ENCODE results near the gene EEIG2. TPM values are rescaled to one million over a fixed set of nuclear protein-coding genes. Genes with fewer than 3 reads are reported as not detected.

Gene EEIG2
- total and polyA plus RNA-seq, 2 donors (not counting 3 experiments of a cell fraction or from before 2014, with no cell fraction given): 2.5 to 7.2 TPM

- no peak overlapping the region for H3K27ac ChIP-seq (ENCODE audit: insufficient read depth, low read depth, low read length)
- peak overlapping the region; percentile 64 for H2AFZ ChIP-seq (ENCODE audit: low read depth, low read length)
- CTCF ChIA-PET: interaction anchor here (0.9 to 2.0 kb wide), 3 partner anchors 10 to 15 kb away, joined by 3 to 15 read pairs (median 4); partner anchors contain the start of gene EEIG2
- FAIRE-seq: peak; percentile 67
- peak; percentile 55 for DNase-seq (ENCODE audit: low read depth, low spot score)
- intact Hi-C loops (cut with micrococcal nuclease): no loop called here
- H4K20me1 ChIP-seq (replicated peaks; ENCODE audit: control insufficient read depth, extremely low read depth, insufficient read depth, low read length): no peaks in the 10 kb centered on the region
- POLR2A ChIA-PET: no interaction called here
- peaks cover under 1% of the 10 kb centered on the region for H3K9me3 ChIP-seq (replicated peaks; ENCODE audit: control insufficient read depth, insufficient read depth, low read length)
- no peak overlapping the region for H3K4me3 ChIP-seq (replicated peaks in 1 of 3; ENCODE audit: insufficient read depth in 1 of 3, low read depth in 1 of 3, low read length in 3 of 3)
- H3K4me1 ChIP-seq (ENCODE audit: control insufficient read depth, extremely low read depth, insufficient read depth, low read length): peaks cover 7% of the 10 kb centered on the region
- H3K27me3 ChIP-seq (ENCODE audit: control insufficient read depth in 2 of 2, insufficient read depth in 2 of 2, low read length in 2 of 2): no peaks in the 10 kb centered on the region
- no peaks in the 10 kb centered on the region for H3K79me2 ChIP-seq (ENCODE audit: control insufficient read depth, insufficient read depth, low read length)
- H3K9ac ChIP-seq (replicated peaks; ENCODE audit: extremely low read depth, insufficient read depth, low read length): no peak overlapping the region
- H3K36me3 ChIP-seq (ENCODE audit: control insufficient read depth in 2 of 2, extremely low read depth in 1 of 2, insufficient read depth in 2 of 2, low read length in 2 of 2): no peaks in the 10 kb centered on the region
- no peaks in the 10 kb centered on the region for H3K9me1 ChIP-seq (replicated peaks; ENCODE audit: control insufficient read depth, extremely low read depth, insufficient read depth, low read length)
- no peak overlapping the region for H3K4me2 ChIP-seq (ENCODE audit: insufficient read depth, low read length)
- dilution Hi-C loops (cut with MboI; ENCODE audit: extremely low pct_ligation_motif_present, low sequenced_read_pairs): no loop called here
- no peak for TF ChIP-seq MYC (IDR thresholded peaks at IDR 0.05; ENCODE audit: low read depth, low read length)
- TF ChIP-seq POLR2AphosphoS5 (IDR thresholded peaks at IDR 0.05; ENCODE audit: insufficient read depth, low read depth, low read length): no peak
- TF ChIP-seq MAX (IDR thresholded peaks at IDR 0.05; ENCODE audit: insufficient read depth, insufficient read length): no peak
- TF ChIP-seq JUN (IDR thresholded peaks at IDR 0.05; ENCODE audit: borderline replicate concordance, insufficient read depth, insufficient read length, low read depth): no peak
- no peak for TF ChIP-seq GATA2 (IDR thresholded peaks at IDR 0.05; ENCODE audit: insufficient read depth, insufficient read length, low read depth, low read length)
- TF ChIP-seq POLR2A (IDR thresholded peaks at IDR 0.05; ENCODE audit: low read depth, low read length): no peak
- TF ChIP-seq EZH2 (IDR thresholded peaks at IDR 0.05; ENCODE audit: borderline replicate concordance, low read depth, low read length, severe bottlenecking): no peak
- TF ChIP-seq CTCF (IDR thresholded peaks at IDR 0.05; ENCODE audit: extremely low read depth in 1 of 2, insufficient read depth in 1 of 2, low read depth in 1 of 2, low read length in 2 of 2): no peak
- no peak for TF ChIP-seq FOS (IDR thresholded peaks at IDR 0.05; ENCODE audit: borderline replicate concordance, insufficient read depth, low read length)
- no TSS peak for BruUV-seq (replicated peaks)
Observed at GRCh38 chr1:108575375-108575774, 15.5 kb downstream of the EEIG2 start.

All from endothelial cell of umbilical vein (primary cell).